GM21528 (cell line): Measurements from ENCODE around the gene UQCC2.

Source experiments
- ATAC-seq: cut with Tn5 transposase; IDR thresholded peaks from one replicate; pipeline ENCODE4 v1.9.1; 2021; ENCODE audit warnings: mild to moderate bottlenecking, moderate library complexity; ENCODE audit not compliant: unreplicated experiment, low FRiP score

Gene UQCC2

DNA sequence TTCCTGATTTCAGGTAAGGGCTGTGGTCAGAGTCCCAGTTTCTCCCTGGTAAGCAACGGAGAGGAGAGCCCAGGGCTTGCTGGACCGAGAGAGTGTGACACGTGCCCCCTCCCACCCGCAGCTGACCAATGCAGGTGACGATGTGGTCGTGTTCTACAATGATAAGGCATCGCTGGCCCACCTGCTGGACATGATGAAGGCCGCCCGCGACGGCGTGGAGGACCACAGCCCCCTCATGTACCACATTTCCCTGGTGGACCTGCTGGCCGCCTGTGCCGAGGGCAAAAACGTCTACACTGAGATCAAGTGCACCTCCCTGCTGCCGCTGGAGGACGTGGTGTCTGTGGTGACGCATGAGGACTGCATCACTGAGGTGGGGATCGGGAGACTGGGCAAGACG, 31.7 kb downstream of the UQCC2 start:
- ATAC-seq: no peak

DNA sequence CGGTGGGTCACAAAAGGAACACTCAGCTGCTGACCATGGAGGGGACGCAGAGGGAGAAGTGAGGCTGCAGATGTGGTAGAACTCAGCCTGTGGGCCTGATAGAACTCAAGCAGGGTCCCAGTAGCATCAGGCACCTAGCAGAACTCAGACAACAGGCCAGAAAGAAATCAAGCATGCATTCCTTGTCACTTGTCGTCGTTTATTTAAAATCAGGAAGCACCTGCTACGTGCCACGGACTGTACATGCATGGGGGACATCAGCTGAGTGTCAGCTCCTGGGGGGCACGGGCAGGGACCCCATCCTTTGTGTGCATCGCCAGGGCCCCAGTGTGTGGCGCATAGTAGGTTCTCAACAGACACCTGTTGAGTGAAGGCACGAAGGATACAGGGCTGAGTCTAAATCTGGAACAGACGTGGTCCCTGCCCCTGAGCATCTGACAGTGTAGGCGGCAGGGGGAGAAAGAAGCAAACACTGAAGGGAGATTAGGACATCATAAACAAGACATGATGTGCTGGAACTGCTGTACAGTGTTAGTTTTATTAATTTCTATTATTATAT, 32.5 kb downstream of the UQCC2 start:
- no peak for ATAC-seq

DNA sequence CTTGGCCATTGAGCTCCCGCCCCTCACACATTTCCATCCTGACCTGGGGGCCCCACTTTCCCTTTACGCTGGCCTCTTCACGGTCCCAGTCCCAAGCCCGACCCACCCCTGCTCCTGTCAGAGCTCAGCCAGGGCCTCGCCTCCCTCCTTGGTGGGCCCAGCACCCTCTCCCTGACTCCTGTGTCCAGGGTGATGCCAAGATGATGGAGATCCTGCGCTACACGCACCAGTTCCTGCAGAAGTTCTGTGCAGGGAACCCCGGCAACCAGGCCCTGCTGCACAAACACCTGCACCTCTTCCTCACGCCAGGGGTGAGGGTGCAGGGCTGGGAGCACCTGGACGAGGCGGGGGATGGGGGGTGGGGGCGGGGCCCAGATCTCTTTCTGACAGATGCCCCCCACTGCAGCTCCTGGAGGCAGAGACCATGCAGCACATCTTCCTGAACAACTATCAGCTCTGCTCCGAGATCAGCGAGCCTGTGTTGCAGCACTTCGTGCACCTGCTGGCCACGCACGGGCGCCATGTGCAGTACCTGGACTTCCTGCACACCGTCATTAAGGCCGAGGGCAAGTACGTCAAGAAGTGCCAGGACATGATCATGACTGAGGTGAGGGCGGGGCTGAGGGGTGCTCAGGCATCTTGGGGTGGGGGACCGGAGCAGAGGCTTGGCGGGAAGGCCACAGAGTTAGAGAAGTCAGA, 33.1 kb downstream of the UQCC2 start:
- ATAC-seq: no peak

DNA sequence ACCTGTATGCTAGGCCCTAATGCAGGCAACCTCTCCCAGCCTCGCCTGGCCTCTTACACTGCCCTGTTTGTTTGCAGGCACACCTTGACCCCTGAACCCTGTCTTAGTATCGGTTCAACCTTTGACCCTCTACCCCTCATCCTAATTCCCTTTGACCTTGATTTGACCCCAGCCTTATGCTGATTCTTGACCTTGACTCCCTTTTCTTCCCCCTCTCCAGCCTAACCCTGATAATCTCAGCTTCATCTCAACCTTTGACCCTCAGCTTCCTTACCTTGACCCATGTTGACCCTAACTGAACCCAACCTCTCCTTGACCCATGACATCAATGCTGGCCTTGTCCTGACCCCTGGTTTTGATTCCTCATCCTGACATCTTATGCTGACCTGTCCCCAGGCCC, 33.8 kb downstream of the UQCC2 start:
- ATAC-seq: no peak

DNA sequence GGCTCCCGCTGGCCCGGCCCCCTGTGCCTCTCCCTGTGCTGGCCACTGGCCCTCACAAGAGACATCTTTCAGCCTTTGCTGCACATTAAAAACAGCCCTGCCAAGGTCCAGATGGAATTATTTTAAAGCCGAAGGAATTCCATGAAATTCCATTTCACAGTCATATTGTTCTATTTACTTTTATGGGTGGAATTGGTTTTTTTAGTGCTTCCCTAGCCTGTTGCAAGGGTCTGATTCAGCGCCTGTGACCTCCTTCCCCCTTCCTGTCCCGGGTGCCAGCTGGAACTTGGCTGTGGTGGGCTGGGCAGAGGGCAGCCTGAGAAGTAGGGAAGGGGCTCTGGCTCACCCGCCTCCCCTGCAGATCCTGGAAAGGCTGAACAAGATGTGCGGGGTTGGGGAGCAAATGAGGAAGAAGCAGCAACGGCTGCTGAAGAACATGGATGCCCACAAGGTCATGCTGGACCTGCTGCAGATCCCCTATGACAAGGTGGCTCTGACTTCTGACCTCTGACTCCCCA, 34.3 kb downstream of the UQCC2 start:
- no peak for ATAC-seq

DNA sequence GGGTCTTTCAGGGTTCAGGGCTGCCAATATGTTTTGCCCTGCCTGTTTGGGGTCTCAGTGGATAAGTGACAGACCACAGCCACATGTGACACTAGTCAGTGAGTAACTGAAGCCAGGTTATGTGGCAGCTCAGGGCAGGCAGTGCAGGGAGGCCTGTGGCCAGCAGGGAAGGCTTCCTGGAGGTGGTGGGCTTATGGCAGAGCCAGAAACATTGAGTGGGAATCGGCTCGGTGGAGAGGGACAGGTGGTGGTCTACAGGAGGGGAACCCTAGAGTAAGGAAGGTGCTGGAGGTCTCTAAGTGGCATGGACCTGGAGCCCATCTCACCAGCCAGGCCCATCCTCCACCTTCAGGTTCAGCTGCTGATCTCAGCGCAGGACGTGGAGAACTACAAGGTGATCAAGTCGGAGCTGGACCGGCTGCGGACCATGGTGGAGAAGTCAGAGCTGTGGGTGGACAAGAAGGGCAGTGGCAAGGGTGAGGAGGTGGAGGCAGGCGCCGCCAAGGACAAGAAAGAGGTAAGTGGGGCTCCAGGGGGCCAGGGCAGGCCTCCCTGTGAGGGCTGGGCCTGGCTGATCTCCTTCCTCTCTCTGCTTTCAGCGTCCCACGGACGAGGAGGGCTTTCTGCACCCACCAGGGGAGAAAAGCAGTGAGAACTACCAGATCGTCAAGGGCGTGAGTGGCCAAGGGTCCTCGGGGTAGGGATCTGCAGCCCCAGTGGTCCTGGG, 34.9 kb downstream of the UQCC2 start:
- ATAC-seq: no peak

DNA sequence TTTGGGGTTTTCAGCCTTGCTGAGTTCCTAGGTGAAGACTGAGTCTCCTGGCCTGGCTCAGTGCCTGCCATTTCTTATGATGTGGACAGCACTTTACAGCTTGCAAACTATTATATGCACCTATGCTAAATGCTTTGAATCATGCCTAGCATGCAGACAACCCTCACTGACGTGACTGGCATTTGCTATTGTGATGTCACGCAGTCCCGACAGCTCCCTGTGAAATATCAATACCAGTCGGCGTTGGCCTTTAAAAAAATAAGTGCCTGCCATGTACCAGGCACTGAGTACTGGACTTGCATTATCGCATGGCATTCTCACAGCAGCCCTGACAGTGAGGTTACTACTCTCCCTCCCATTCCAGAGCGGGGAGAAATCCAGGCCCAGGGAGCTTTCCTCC, 35.5 kb downstream of the UQCC2 start:
- ATAC-seq: no peak

DNA sequence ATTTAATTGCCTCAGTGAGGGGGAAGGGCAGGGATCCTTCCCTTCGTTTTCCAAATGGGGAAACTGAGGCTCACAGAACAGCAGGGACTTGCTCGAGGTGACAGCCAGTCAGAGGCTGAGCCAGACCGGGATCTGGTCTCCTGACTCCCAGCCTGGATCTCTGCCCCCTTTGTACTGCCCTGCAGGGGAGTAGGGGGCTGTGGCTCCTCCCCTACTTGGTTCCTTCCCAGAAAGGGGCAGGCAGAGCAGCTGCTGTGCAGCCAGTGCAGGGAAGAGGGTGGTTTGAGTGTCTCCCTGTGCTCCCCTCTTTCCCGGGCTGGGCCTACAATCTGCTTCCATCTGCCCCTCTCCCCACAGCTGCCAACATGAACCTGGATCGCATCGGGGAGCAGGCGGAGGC, 37.6 kb downstream of the UQCC2 start:
- no peak for ATAC-seq

DNA sequence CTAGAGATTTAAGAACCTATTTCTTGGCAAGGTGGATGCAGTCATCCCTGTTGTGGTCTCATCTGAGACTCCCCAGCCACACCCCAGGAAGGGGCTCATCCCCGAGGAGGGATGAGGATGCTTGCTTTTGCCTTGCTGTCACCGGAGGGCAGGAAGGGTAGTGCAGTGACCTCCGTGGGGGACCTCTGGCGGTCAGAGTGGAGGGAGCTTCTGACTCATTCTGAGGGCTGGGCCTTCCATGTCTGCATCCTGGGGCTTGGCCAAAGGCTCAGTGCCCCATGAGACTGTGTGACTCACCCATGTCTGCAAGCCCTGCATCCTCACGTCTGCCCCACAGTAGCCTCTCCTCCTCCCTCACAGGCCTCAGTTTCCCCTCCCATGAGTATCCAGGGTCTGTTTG, 38.7 kb downstream of the UQCC2 start:
- no peak for ATAC-seq

DNA sequence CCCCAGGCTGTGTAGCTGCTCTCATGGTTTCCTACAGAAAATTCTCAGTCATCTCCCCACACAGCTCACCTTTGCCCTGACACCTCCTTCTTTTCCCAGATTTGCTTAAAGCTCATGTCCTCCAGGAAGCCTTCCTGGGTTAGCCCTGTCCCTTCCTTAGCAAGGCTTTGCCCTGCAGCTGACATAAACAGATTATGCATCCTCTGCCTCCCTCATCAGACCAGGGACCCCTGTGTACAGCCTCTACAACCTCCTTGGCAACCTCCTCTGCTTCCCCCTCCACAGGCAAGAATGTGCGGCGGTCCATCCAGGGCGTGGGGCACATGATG, 39.8 kb downstream of the UQCC2 start:
- no peak for ATAC-seq

DNA sequence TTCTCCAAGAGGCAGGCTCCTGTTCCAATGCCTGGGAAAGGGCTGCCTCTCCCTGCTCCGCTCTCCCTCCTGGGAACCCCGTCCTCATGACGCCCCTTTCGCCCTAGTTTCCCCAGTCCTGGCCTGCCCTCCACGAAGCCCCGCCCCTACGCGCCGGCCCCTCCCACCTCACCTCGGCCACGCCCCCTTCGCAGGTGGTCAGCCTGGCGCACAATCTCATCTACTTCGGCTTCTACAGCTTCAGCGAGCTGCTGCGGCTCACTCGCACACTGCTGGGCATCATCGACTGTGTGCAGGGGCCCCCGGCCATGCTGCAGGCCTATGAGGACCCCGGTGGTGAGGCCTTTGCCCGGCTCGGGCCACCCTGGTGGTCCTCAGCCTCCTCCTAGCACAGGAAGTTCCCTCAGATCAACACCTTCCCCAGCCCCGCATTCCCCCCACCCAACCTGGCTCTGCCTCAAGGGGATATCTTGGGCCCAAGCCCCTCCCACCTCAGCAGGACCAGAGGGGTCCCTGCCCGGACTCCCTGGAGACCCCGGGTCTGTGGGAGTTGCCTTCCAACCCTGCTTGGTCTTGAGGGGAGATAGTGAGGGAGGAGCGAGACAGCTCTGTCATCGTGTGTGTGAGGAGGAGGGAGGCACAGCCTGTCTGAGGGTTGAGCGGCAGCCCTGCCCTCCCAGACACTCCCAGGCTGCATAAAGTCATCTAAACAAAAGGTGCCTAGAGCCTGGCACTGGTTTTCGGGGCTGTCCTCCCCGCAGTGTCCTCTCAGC, 40.3 kb downstream of the UQCC2 start:
- no peak for ATAC-seq

DNA sequence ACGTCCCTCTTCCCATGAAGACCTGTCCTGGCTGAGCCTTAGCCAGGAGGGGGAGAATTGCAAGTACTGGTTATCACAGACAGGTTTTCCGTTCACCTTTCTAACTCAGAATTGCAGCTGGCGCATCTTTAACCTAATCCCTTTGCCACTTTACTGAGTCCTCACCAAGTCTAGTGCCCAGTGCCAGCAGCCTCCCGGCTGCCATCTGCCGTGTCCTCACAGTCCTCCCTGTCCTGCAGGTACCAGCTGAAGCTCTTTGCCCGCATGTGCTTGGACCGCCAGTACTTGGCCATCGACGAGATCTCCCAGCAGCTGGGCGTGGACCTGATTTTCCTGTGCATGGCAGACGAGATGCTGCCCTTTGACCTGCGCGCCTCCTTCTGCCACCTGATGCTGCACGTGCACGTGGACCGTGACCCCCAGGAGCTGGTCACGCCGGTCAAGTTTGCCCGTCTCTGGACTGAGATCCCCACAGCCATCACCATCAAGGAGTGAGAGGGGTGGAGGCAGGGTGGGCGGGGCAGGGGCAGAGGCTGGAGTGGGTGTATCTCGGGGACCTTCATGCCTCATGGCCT, 41.3 kb downstream of the UQCC2 start:
- ATAC-seq: no peak

DNA sequence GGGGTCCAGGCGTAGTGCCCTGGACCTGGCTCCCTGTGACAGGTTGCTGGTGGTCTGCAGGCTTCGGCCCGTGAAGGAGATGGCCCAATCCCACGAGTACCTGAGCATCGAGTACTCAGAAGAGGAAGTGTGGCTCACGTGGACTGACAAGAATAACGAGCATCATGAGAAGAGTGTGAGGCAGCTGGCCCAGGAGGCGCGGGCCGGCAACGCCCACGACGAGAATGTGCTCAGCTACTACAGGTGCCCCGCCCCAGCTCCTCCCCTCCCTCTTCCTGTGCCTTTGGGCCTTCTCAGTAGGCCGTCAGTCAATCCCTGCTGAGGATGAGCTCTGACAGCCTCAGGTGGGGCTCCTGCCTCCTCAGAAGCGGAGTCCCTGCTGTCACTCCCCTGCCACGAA, 42.6 kb downstream of the UQCC2 start:
- ATAC-seq: no peak

DNA sequence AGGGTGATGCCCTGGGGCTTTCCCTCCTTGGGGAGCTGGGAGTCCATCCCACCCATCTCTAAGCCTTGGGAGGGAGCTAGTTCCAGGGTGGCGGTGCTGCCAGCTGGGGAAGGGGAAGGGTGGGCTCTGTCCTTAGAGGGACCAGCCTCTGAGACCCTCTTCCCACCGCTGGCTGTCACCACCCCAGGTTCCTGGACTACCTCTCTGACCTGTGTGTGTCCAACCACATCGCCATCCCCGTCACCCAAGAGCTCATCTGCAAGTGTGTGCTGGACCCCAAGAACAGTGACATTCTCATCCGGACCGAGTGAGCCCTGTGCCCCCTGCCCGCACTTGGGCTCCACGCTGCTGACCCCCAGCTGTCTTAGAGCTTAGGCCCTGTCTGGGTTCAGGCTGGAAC, 43.2 kb downstream of the UQCC2 start:
- no peak for ATAC-seq

DNA sequence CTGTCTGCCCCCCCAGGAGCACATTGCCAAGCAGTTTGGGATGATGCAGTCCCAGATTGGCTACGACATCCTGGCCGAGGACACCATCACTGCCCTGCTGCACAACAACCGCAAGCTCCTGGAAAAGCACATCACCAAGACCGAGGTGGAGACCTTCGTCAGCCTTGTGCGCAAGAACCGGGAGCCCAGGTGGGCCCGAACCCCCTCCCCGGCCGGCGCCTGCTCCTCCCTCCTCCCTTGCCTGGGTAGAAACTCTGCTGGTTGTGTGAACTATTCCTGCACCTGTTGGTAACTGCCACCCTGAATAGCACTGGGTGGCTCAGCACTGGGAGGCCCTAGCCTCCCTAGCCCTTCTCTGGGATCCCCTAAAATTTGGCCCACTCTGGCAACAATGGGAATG, 43.7 kb downstream of the UQCC2 start:
- no peak for ATAC-seq

DNA sequence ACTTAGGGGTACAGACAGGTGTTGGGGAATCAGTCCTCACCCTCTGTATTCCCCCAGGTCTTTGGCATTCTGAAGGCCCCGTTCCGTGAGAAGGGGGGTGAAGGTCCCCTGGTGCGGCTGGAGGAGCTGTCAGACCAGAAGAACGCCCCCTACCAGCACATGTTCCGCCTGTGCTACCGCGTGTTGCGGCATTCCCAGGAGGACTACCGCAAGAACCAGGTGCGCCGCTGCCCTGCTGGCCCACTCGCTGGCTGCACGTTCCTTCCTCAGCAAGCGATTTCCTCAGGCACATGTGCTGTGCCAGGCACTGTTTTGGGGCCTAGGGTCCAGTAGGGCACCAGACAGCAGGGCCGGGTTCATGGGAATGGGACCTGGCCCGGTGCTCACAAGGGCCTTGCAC, 44.4 kb downstream of the UQCC2 start:
- no peak for ATAC-seq

DNA sequence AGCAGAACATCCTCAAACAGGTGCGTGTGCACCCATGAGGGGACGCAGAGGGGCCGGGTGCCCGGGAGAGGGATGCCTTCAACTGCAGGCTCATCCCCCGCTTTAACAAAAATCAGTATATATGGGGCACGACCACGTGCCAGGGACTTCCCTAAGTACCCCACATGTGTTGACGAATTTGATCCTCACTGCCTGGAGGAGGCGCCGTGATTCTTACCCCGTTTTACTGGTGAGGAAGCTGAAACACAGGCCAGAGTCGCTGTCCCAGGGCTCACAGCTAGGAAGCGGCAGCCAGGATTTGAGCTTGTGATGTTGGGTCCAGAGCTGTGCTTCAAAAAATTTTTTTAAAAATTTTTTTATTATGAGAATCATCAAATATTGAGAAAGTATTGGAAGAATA, 45.5 kb downstream of the UQCC2 start:
- ATAC-seq: no peak

DNA sequence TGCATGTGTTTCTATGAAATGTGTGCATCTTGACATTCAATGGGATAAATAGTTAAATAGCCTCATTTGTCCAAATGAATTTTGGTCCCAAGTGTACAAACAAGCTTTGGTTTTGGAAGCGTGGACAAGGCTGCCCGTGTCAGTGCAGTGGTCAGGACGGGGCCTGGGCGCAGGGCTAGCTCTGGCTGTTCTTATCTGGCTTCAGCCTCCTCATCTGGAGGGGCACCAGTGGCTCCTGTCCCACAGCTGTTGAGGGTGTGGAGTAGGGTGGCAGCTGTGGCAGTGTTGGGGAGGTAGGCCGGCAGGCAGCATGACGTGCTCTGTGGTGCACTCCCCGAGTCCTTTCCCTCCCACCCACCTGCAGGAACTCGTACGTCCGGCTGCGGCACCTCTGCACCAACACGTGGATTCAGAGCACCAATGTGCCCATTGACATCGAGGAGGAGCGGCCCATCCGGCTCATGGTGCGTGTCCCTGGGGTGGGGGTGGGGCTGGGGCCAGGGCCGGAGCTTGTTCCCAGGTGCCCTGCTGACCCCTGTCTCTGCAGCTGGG, 46.9 kb downstream of the UQCC2 start:
- ATAC-seq: no peak

DNA sequence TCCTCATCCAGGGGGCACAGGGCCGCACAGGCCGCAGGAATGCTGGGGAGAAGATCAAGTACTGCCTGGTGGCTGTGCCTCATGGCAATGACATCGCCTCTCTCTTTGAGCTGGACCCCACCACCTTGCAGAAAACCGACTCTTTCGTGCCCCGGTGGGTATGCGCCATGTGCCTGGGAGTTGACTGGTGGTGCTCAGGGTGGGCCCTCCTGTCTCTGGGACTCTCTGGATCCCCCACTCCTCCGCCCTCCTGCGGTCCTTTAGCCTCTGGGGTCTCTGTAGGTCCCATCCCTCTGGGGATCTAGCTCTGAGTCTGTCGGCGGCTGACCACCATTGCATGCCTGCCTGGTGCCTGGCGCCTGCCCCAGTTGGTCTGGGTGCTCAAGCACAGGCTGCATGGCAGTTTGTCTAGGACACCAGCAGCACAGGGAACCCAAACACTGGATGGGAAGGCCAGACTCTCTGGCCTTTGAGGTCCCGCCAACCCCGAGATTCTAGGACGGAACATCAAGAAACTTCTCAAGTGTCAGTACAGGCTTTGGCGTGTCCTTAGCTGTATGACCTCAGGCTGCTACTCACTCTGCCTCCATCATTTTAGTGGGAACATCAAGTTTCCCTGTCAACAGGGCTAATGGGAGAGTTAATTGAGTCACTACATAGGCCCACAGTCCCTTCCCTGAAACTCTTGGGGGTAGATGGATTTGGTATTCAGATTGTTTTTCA, 47.6 kb downstream of the UQCC2 start:
- ATAC-seq: no peak

DNA sequence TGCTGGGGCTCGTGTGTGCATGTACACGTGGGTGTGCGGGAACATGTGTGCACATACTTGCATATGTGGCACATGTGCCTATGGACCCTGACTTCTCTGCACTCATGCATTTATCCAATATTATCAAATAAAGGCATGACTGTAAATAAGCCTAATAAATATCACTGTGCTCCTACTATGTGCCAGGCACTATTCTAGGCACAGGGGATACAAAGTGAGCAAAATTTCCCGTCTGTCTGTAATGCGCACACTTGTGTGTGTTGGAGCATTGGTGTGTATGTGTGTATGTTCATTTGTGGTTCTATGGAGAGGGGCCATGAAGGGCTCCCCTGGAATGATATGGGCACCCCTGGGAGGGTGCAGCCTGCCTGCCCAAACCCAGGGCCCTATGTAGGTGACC, 48.5 kb downstream of the UQCC2 start:
- no peak for ATAC-seq
